Natural killer cell treated with Interleukin-12 subunit alpha and Interleukin-12 subunit beta and Interleukin-15 and Interleukin-18, amount 100 ng/mL, for 72 hours (primary cell): ENCODE results near the gene ARSD. TPM values are rescaled to one million over a fixed set of nuclear protein-coding genes. Genes with fewer than 3 reads are reported as not detected.
"Not testable (repeated sequence)": the region's sequence is repeated elsewhere in the genome, so short reads cannot be mapped to it uniquely, and the experiment has no call there.

Source experiments
- ATAC-seq, 2 donors: fragments of 150-1000 bp; cut with Tn5 transposase in 1 of 2; sonication (Bioruptor Pico), chemical (Tn5 transposase) in 1 of 2; 2 replicates each; pipeline ENCODE4 v1.10.0; 2021
- DNase-seq: peaks from one replicate; pipeline ENCODE4 v3.0.0; 2022; ENCODE audit warnings: low spot score
- H3K27ac Mint-ChIP-seq, 2 donors: 1 replicate in 1 of 2; 2 replicates in 1 of 2; pipeline ENCODE4 v1.8.0; 2022; ENCODE audit warnings: mixed read lengths in 2 of 2, mild to moderate bottlenecking in 1 of 2, moderate library complexity in 1 of 2
- H3K27me3 Mint-ChIP-seq, 2 donors: 1 replicate in 1 of 2; 2 replicates in 1 of 2; pipeline ENCODE4 v1.8.0; 2022; ENCODE audit warnings: mixed read lengths in 2 of 2
- H3K36me3 Mint-ChIP-seq: one replicate; pipeline ENCODE4 v1.8.0; 2022; ENCODE audit warnings: mixed read lengths
- H3K4me1 Mint-ChIP-seq, 2 donors: 1 replicate in 1 of 2; 2 replicates in 1 of 2; pipeline ENCODE4 v1.8.0; 2022; ENCODE audit warnings: low read depth in 2 of 2, mixed read lengths in 2 of 2, mild to moderate bottlenecking in 1 of 2
- H3K4me3 Mint-ChIP-seq: one replicate; pipeline ENCODE4 v1.8.0; 2022; ENCODE audit warnings: mixed read lengths
- H3K9me3 Mint-ChIP-seq: 2 replicates; pipeline ENCODE4 v1.8.0; 2022; ENCODE audit warnings: mixed read lengths
- total RNA-seq, 2 donors: library from RNA; stranded (reverse); gene quantifications; one replicate each; pipeline ENCODE4 v1.2.3, GENCODE V29; 2022

The ARSD gene
- total RNA-seq, 2 donors from 2014 or later: 4.0 to 17.0 TPM

- peaks cover 26 to 40% of the 10 kb centered on the region in 2 donors for H3K4me1 Mint-ChIP-seq
- no peaks in the 10 kb centered on the region for H3K9me3 Mint-ChIP-seq
- DNase-seq (no peak), ATAC-seq (no peak)
- H3K27me3 Mint-ChIP-seq: no peaks in the 10 kb centered on the region
- peak overlapping the region; percentile 62 to 87 for H3K27ac Mint-ChIP-seq
- no peaks in the 10 kb centered on the region for H3K36me3 Mint-ChIP-seq
- H3K4me3 Mint-ChIP-seq: peak overlapping the region; percentile 78
Observed at GRCh38 chrX:2897311-2897689, 31.8 kb downstream of the ARSD start.

GRCh38 chrX:2894885-2895292 lies 34.2 kb downstream of the ARSD start:
- Mint-ChIP-seq H3K27me3 (peaks cover 0 to 2% of the 10 kb centered on the region in 2 donors), H3K9me3 (no peaks in the 10 kb centered on the region), H3K27ac (no peak overlapping the region), H3K36me3 (no peaks in the 10 kb centered on the region), H3K4me3 (no peak overlapping the region), H3K4me1 (peaks cover 26 to 56% of the 10 kb centered on the region in 2 donors)
- DNase-seq (no peak), ATAC-seq (no peak)

GRCh38 chrX:2892816-2893215 lies 36.3 kb downstream of the ARSD start:
- Mint-ChIP-seq H3K4me1 (peaks cover 32 to 55% of the 10 kb centered on the region in 2 donors), H3K27me3 (peaks cover 0 to 11% of the 10 kb centered on the region in 2 donors), H3K36me3 (no peaks in the 10 kb centered on the region), H3K9me3 (no peaks in the 10 kb centered on the region), H3K27ac (peak overlapping the region in 1 of 2 donors; percentile 16), H3K4me3 (peak overlapping the region; percentile 21)
- ATAC-seq (peak in 1 of 2 donors; percentile 52), DNase-seq (no peak)

GRCh38 chrX:2890536-2891460 lies 38.3 kb downstream of the ARSD start:
- H3K27ac Mint-ChIP-seq: peak overlapping the region in 1 of 2 donors; percentile 89
- not testable (repeated sequence) for H3K4me3 Mint-ChIP-seq

GRCh38 chrX:2889706-2890490 lies 39.2 kb downstream of the ARSD start:
- not testable (repeated sequence) for H3K36me3 Mint-ChIP-seq, H3K9me3 Mint-ChIP-seq, DNase-seq
- peak overlapping the region; percentile 82 for H3K4me3 Mint-ChIP-seq
- H3K4me1 Mint-ChIP-seq: peaks cover 22 to 41% of the 10 kb centered on the region in 2 donors
- peak in 1 of 2 donors; percentile 36 for ATAC-seq
- peaks cover 0 to 13% of the 10 kb centered on the region in 2 donors for H3K27me3 Mint-ChIP-seq
- H3K27ac Mint-ChIP-seq: peak overlapping the region in 1 of 2 donors; percentile 89

More at GRCh38 chrX:2890536-2891460, 38.3 kb downstream of the ARSD start:
- peaks cover 0 to 13% of the 10 kb centered on the region in 2 donors for H3K27me3 Mint-ChIP-seq
- H3K9me3 Mint-ChIP-seq, ATAC-seq, DNase-seq, H3K36me3 Mint-ChIP-seq: not testable (repeated sequence)
- peaks cover 22 to 44% of the 10 kb centered on the region in 2 donors for H3K4me1 Mint-ChIP-seq

- Mint-ChIP-seq H3K36me3 (no peaks in the 10 kb centered on the region), H3K4me3 (peak overlapping the region; percentile 82), H3K27ac (peak overlapping the region in 1 of 2 donors; percentile 89), H3K9me3 (no peaks in the 10 kb centered on the region), H3K4me1 (peaks cover 22 to 34% of the 10 kb centered on the region in 2 donors), H3K27me3 (peaks cover 0 to 13% of the 10 kb centered on the region in 2 donors)
- ATAC-seq (no peak), DNase-seq (no peak)
Observed at GRCh38 chrX:2889045-2889605, 40.0 kb downstream of the ARSD start.

- peak overlapping the region; percentile 82 for H3K4me3 Mint-ChIP-seq
- no peak overlapping the region for H3K27ac Mint-ChIP-seq
- no peaks in the 10 kb centered on the region for H3K36me3 Mint-ChIP-seq
- H3K4me1 Mint-ChIP-seq: peaks cover 22 to 31% of the 10 kb centered on the region in 2 donors
- H3K9me3 Mint-ChIP-seq: no peaks in the 10 kb centered on the region
- H3K27me3 Mint-ChIP-seq: peaks cover 0 to 16% of the 10 kb centered on the region in 2 donors
- DNase-seq: no peak
- no peak for ATAC-seq
Observed at GRCh38 chrX:2888309-2888708, 40.8 kb downstream of the ARSD start.

GRCh38 chrX:2883770-2884169 lies 45.4 kb downstream of the ARSD start:
- Mint-ChIP-seq H3K27ac (no peak overlapping the region), H3K4me1 (peaks cover 0 to 6% of the 10 kb centered on the region in 2 donors), H3K27me3 (peaks cover 0 to 28% of the 10 kb centered on the region in 2 donors), H3K36me3 (no peaks in the 10 kb centered on the region), H3K9me3 (no peaks in the 10 kb centered on the region), H3K4me3 (no peak overlapping the region)
- no peak for DNase-seq
- ATAC-seq: no peak

GRCh38 chrX:2879670-2880069 lies 49.5 kb downstream of the ARSD start:
- no peak overlapping the region for H3K27ac Mint-ChIP-seq
- no peaks in the 10 kb centered on the region for H3K4me1 Mint-ChIP-seq
- H3K27me3 Mint-ChIP-seq: peaks cover 0 to 23% of the 10 kb centered on the region in 2 donors
- no peak overlapping the region for H3K4me3 Mint-ChIP-seq
- H3K9me3 Mint-ChIP-seq: no peaks in the 10 kb centered on the region
- H3K36me3 Mint-ChIP-seq: no peaks in the 10 kb centered on the region
- DNase-seq (no peak), ATAC-seq (no peak)

- H3K9me3 Mint-ChIP-seq: no peaks in the 10 kb centered on the region
Observed at GRCh38 chrX:2878563-2878962, 50.6 kb downstream of the ARSD start.

GRCh38 chrX:2875798-2876399 lies 53.2 kb downstream of the ARSD start:
- DNase-seq: no peak
- peaks cover 0 to 22% of the 10 kb centered on the region in 2 donors for H3K27me3 Mint-ChIP-seq
- no peaks in the 10 kb centered on the region for H3K4me1 Mint-ChIP-seq
- no peaks in the 10 kb centered on the region for H3K9me3 Mint-ChIP-seq
- no peaks in the 10 kb centered on the region for H3K36me3 Mint-ChIP-seq
- H3K4me3 Mint-ChIP-seq: no peak overlapping the region
- no peak for ATAC-seq
- no peak overlapping the region for H3K27ac Mint-ChIP-seq

More at GRCh38 chrX:2878563-2878962, 50.6 kb downstream of the ARSD start:
- Mint-ChIP-seq H3K27ac (no peak overlapping the region), H3K4me1 (no peaks in the 10 kb centered on the region), H3K36me3 (no peaks in the 10 kb centered on the region), H3K4me3 (no peak overlapping the region), H3K27me3 (peaks cover 0 to 25% of the 10 kb centered on the region in 2 donors)
- no peak for DNase-seq
- ATAC-seq: no peak

GRCh38 chrX:2875136-2875481 lies 54.0 kb downstream of the ARSD start:
- no peaks in the 10 kb centered on the region for H3K4me1 Mint-ChIP-seq
- no peak overlapping the region for H3K27ac Mint-ChIP-seq
- no peak for ATAC-seq
- no peaks in the 10 kb centered on the region for H3K36me3 Mint-ChIP-seq
- no peaks in the 10 kb centered on the region for H3K9me3 Mint-ChIP-seq
- no peak for DNase-seq
- H3K4me3 Mint-ChIP-seq: no peak overlapping the region
- H3K27me3 Mint-ChIP-seq: peaks cover 0 to 19% of the 10 kb centered on the region in 2 donors
